Thyroid gland (tissue), 4 donors: ENCODE results near the gene RASSF7.

Source experiments
- CTCF ChIP-seq, 6 experiments: fragments of 200-600 bp in 3 of 6; fragments of 450-650 bp in 3 of 6; sonication (generic) in 3 of 6; IDR thresholded peaks; one replicate each; pipeline ENCODE4 v1.5.1; 2016 to 2019; ENCODE audit warnings: antibody characterized with exemption in 6 of 6, mild to moderate bottlenecking in 2 of 6, inconsistent platforms in 1 of 6, moderate library complexity in 1 of 6
- POLR2A ChIP-seq, 2 donors: fragments of 450-650 bp; IDR thresholded peaks; one replicate each; pipeline ENCODE4 v1.6.1; 2017; ENCODE audit warnings: antibody characterized with exemption in 2 of 2, mild to moderate bottlenecking in 2 of 2, moderate library complexity in 1 of 2

- TF ChIP-seq CTCF (IDR thresholded peaks at IDR 0.05): no peak
- no peak for TF ChIP-seq POLR2A (IDR thresholded peaks at IDR 0.05)
These were observed 32.6 kb downstream of the RASSF7 start for GRCh38 chr11:593347-593746.
